ENCODE measurements around the gene THAP11.

DNA sequence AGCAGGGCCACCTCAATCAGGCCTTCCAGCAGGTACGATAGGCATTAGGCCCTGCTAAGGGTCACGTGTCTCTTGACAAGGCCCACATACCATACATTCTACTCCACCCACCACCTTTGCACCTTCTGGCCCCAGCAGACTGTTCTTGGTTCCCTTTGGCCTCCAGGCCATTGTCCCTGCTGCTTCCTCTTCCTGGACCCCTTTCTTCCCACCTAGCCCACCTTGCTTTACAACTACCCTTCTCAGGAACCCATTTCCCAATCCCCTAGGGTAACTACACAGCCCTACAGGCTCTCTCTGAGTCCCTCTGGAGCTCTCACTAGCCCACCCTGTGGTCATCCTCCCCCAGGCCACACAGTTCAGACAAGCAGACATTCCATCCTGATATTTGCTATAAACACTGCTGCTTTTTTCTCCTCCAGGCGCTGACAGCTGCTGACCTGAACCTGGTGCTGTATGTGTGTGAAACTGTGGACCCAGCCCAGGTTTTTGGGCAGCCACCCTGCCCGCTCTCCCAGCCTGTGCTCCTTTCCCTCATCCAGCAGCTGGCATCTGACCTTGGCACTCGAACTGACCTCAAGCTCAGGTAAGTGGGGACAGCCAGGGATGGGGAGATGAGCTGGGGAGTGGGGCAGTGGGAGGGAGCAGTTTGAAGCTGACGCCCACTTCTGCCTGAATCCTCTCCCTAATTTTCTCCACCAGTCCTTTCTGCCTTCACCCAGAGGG, 41.2 kb downstream of the THAP11 start:
- TF ChIP-seq, protein P1, sequence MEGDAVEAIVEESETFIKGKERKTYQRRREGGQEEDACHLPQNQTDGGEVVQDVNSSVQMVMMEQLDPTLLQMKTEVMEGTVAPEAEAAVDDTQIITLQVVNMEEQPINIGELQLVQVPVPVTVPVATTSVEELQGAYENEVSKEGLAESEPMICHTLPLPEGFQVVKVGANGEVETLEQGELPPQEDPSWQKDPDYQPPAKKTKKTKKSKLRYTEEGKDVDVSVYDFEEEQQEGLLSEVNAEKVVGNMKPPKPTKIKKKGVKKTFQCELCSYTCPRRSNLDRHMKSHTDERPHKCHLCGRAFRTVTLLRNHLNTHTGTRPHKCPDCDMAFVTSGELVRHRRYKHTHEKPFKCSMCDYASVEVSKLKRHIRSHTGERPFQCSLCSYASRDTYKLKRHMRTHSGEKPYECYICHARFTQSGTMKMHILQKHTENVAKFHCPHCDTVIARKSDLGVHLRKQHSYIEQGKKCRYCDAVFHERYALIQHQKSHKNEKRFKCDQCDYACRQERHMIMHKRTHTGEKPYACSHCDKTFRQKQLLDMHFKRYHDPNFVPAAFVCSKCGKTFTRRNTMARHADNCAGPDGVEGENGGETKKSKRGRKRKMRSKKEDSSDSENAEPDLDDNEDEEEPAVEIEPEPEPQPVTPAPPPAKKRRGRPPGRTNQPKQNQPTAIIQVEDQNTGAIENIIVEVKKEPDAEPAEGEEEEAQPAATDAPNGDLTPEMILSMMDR (IDR thresholded peaks at IDR 0.05), result no peak
- TF ChIP-seq POLR2A (IDR thresholded peaks at IDR 0.05), result no peak
